Measurements from ENCODE around the gene TAF6L.
A peak's percentile ranks its signal among the peaks of the same experiment; 100 is the strongest.
"Not testable (repeated sequence)": the region's sequence is repeated elsewhere in the genome, so short reads cannot be mapped to it uniquely, and the experiment has no call there.

The TAF6L gene

GRCh38 chr11:62747475-62748160 is 23.6 kb upstream of the TAF6L start:
- H3K9me3 ChIP-seq (ENCODE audit: insufficient read depth, low read depth, low read length): no peaks in the 10 kb centered on the region
- H3K27me3 ChIP-seq (ENCODE audit: insufficient read depth, low read length): no peaks in the 10 kb centered on the region
- DNase-seq: no peak
- H3K9ac ChIP-seq (ENCODE audit: low read length): no peak overlapping the region
- no peak overlapping the region for H3K23ac ChIP-seq (ENCODE audit: low read length)
- peaks cover 0 to 2% of the 10 kb centered on the region in 2 experiments for H3K36me3 ChIP-seq (ENCODE audit: control insufficient read depth in 1 of 2, insufficient read depth in 2 of 2, low read length in 2 of 2)
- no peaks in the 10 kb centered on the region for H3K79me2 ChIP-seq (ENCODE audit: control insufficient read depth, insufficient read depth, low read length, poor library complexity)
- no peak overlapping the region for H3K18ac ChIP-seq (ENCODE audit: low read length)
- H2AFZ ChIP-seq (ENCODE audit: insufficient read depth, low read length, poor library complexity): no peak overlapping the region
- H3K4me3 ChIP-seq (ENCODE audit: low read depth, low read length): no peak overlapping the region
- no CpG with 5 or more reads among the region's 9 CpGs for WGBS (ENCODE audit: extremely low coverage, insufficient coverage, insufficient read length)
- no peak overlapping the region for H3K4ac ChIP-seq (ENCODE audit: low read depth, low read length)
- H4K8ac ChIP-seq (ENCODE audit: low read depth, low read length): no peak overlapping the region
- H2AK5ac ChIP-seq (ENCODE audit: low read length): no peak overlapping the region
- no peak overlapping the region for H2BK5ac ChIP-seq (ENCODE audit: low read depth, low read length, poor library complexity)
- no peak overlapping the region for H3K14ac ChIP-seq (ENCODE audit: low read length)
- H3K79me1 ChIP-seq (ENCODE audit: low read length): no peaks in the 10 kb centered on the region
- H3K4me2 ChIP-seq (ENCODE audit: low read length): no peak overlapping the region
- H4K91ac ChIP-seq (ENCODE audit: low read depth, low read length): no peak overlapping the region
- no peak overlapping the region for H4K12ac ChIP-seq (ENCODE audit: low read depth, low read length)
- H3K27ac ChIP-seq (ENCODE audit: low read depth, low read length): no peak overlapping the region
- H3K4me1 ChIP-seq (ENCODE audit: control insufficient read depth in 1 of 2, insufficient read depth in 2 of 2, low read length in 2 of 2): peaks cover 4% of the 10 kb centered on the region in 2 experiments
- H2BK12ac ChIP-seq (ENCODE audit: low read length): no peak overlapping the region
- H2BK120ac ChIP-seq (ENCODE audit: insufficient read depth, low read length, poor library complexity): no peak overlapping the region

GRCh38 chr11:62749931-62750330 is 21.3 kb upstream of the TAF6L start:
- not testable (repeated sequence) for H3K27me3 ChIP-seq (ENCODE audit: insufficient read depth, low read length); H3K4me3 ChIP-seq (ENCODE audit: low read depth, low read length); H3K9ac ChIP-seq (ENCODE audit: low read length); H3K4ac ChIP-seq (ENCODE audit: low read depth, low read length); H3K23ac ChIP-seq (ENCODE audit: low read length); H2BK120ac ChIP-seq (ENCODE audit: insufficient read depth, low read length, poor library complexity); H2AFZ ChIP-seq (ENCODE audit: insufficient read depth, low read length, poor library complexity); H3K18ac ChIP-seq (ENCODE audit: low read length); H3K14ac ChIP-seq (ENCODE audit: low read length); H4K91ac ChIP-seq (ENCODE audit: low read depth, low read length); H3K9me3 ChIP-seq (ENCODE audit: insufficient read depth, low read depth, low read length); H2AK5ac ChIP-seq (ENCODE audit: low read length); H4K12ac ChIP-seq (ENCODE audit: low read depth, low read length); H2BK5ac ChIP-seq (ENCODE audit: low read depth, low read length, poor library complexity); H3K4me2 ChIP-seq (ENCODE audit: low read length); H3K79me2 ChIP-seq (ENCODE audit: control insufficient read depth, insufficient read depth, low read length, poor library complexity); H3K27ac ChIP-seq (ENCODE audit: low read depth, low read length); H4K8ac ChIP-seq (ENCODE audit: low read depth, low read length); H3K36me3 ChIP-seq (ENCODE audit: control insufficient read depth in 1 of 2, insufficient read depth in 2 of 2, low read length in 2 of 2); H2BK12ac ChIP-seq (ENCODE audit: low read length)
- peaks cover 12 to 18% of the 10 kb centered on the region in 2 experiments for H3K4me1 ChIP-seq (ENCODE audit: control insufficient read depth in 1 of 2, insufficient read depth in 2 of 2, low read length in 2 of 2)
- H3K79me1 ChIP-seq (ENCODE audit: low read length): peaks cover 11% of the 10 kb centered on the region
- peak; percentile 71 to 79 for DNase-seq
- no CpG with 5 or more reads among the region's 5 CpGs for WGBS (ENCODE audit: extremely low coverage, insufficient coverage, insufficient read length)

DNA sequence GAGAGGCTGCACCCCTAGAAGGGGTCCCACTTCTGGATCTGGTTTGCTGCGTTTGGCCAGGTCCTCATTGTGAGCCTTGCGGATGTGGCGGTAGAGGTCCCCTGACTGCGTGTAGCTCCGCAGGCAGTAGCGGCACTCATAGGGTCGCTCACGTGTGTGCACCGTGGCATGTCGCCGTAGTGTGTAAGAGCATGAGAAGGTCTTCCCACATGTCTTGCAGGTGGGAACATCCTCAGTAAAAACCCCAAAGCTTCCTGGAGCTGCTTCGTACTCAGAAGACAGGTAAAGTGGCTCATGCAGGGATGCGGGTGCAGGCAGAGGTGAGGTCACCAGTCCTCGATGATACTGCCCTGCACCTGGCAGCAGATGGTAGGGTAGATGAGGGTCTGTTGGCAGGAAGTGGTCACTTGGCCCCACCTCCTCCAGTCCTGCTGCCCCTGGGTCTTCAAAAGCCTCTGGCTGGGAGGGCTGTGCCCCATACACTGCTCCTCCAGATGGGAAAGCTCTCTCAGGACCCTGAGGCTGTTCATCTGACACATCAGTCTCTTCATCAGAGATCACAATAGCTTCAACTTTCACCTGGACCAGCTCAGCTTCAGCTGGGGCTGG is 18.9 kb upstream of the TAF6L start:
- WGBS (ENCODE audit: extremely low coverage, insufficient coverage, insufficient read length): no CpG with 5 or more reads among the region's 14 CpGs
- H3K4me3 ChIP-seq (ENCODE audit: low read depth, low read length): no peak overlapping the region
- no peak overlapping the region for H4K12ac ChIP-seq (ENCODE audit: low read depth, low read length)
- DNase-seq: peak; percentile 89 to 90
- no peak overlapping the region for H2BK12ac ChIP-seq (ENCODE audit: low read length)
- H2AFZ ChIP-seq (ENCODE audit: insufficient read depth, low read length, poor library complexity): no peak overlapping the region
- no peak overlapping the region for H4K8ac ChIP-seq (ENCODE audit: low read depth, low read length)
- H3K36me3 ChIP-seq (ENCODE audit: control insufficient read depth in 1 of 2, insufficient read depth in 2 of 2, low read length in 2 of 2): peaks cover 0 to 2% of the 10 kb centered on the region in 2 experiments
- no peaks in the 10 kb centered on the region for H3K27me3 ChIP-seq (ENCODE audit: insufficient read depth, low read length)
- no peak overlapping the region for H3K4me2 ChIP-seq (ENCODE audit: low read length)
- H3K79me1 ChIP-seq (ENCODE audit: low read length): peaks cover 11% of the 10 kb centered on the region
- H3K27ac ChIP-seq (ENCODE audit: low read depth, low read length): no peak overlapping the region
- H3K4me1 ChIP-seq (ENCODE audit: control insufficient read depth in 1 of 2, insufficient read depth in 2 of 2, low read length in 2 of 2): peaks cover 12 to 18% of the 10 kb centered on the region in 2 experiments
- H4K91ac ChIP-seq (ENCODE audit: low read depth, low read length): peak overlapping the region; percentile 21
- no peak overlapping the region for H2BK120ac ChIP-seq (ENCODE audit: insufficient read depth, low read length, poor library complexity)
- no peak overlapping the region for H3K23ac ChIP-seq (ENCODE audit: low read length)
- H3K14ac ChIP-seq (ENCODE audit: low read length): no peak overlapping the region
- H2BK5ac ChIP-seq (ENCODE audit: low read depth, low read length, poor library complexity): no peak overlapping the region
- no peak overlapping the region for H3K4ac ChIP-seq (ENCODE audit: low read depth, low read length)
- H3K9me3 ChIP-seq (ENCODE audit: insufficient read depth, low read depth, low read length): no peaks in the 10 kb centered on the region
- no peak overlapping the region for H3K9ac ChIP-seq (ENCODE audit: low read length)
- no peak overlapping the region for H2AK5ac ChIP-seq (ENCODE audit: low read length)
- peaks cover 5% of the 10 kb centered on the region for H3K79me2 ChIP-seq (ENCODE audit: control insufficient read depth, insufficient read depth, low read length, poor library complexity)
- H3K18ac ChIP-seq (ENCODE audit: low read length): no peak overlapping the region

DNA sequence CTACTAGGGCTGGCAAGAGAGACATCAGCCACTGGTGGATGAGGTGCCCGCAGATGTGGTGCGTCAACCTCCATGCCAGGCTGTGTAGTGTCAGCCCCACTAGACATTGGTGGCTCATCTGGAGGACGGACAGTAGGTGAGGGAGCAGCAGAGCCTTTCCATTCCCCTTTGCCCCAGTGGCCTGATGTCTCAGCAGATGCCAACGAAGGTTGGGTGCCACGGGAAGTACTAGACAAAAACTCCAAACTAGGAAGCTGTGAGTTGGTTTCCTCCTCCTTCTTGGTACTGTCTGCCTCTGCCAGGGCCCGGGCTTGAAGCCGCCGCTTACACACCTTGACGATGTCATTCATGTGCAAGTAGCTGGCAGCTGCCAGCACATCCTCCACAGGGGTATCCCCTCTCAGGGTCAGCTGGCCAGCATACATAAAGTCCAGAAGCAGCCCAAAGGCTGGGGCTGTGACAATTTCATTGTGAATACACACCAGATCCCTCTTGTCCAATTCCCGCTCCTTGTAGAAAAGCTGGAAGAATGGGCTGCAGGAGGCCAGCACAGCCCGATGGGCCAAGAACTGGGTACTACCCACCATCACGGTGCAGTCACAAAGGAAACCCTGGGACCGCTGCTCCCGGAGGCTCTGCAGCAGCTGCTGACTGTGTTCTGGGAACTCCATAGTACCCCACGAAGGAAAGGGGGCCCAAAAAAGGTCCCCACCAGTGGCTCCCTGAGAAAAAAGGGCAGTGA is 18.0 kb upstream of the TAF6L start:
- Histone ChIP-seq H3K79me2 (ENCODE audit: control insufficient read depth, insufficient read depth, low read length, poor library complexity) (peaks cover 5% of the 10 kb centered on the region), H3K36me3 (ENCODE audit: control insufficient read depth in 1 of 2, insufficient read depth in 2 of 2, low read length in 2 of 2) (peaks cover 0 to 2% of the 10 kb centered on the region in 2 experiments), H4K12ac (ENCODE audit: low read depth, low read length) (peak overlapping the region; percentile 73), H3K23ac (ENCODE audit: low read length) (no peak overlapping the region), H2AFZ (ENCODE audit: insufficient read depth, low read length, poor library complexity) (peak overlapping the region; percentile 37), H3K9ac (ENCODE audit: low read length) (no peak overlapping the region), H3K9me3 (ENCODE audit: insufficient read depth, low read depth, low read length) (no peaks in the 10 kb centered on the region), H2BK5ac (ENCODE audit: low read depth, low read length, poor library complexity) (peak overlapping the region; percentile 24), H2BK120ac (ENCODE audit: insufficient read depth, low read length, poor library complexity) (peak overlapping the region; percentile 52), H2AK5ac (ENCODE audit: low read length) (peak overlapping the region; percentile 70), H3K79me1 (ENCODE audit: low read length) (peaks cover 11% of the 10 kb centered on the region), H3K18ac (ENCODE audit: low read length) (peak overlapping the region; percentile 44), H4K8ac (ENCODE audit: low read depth, low read length) (peak overlapping the region; percentile 86), H3K4me3 (ENCODE audit: low read depth, low read length) (no peak overlapping the region), H3K4ac (ENCODE audit: low read depth, low read length) (peak overlapping the region; percentile 73), H4K91ac (ENCODE audit: low read depth, low read length) (peak overlapping the region; percentile 79), H2BK12ac (ENCODE audit: low read length) (no peak overlapping the region), H3K27me3 (ENCODE audit: insufficient read depth, low read length) (no peaks in the 10 kb centered on the region), H3K14ac (ENCODE audit: low read length) (peak overlapping the region; percentile 65), H3K27ac (ENCODE audit: low read depth, low read length) (peak overlapping the region; percentile 12), H3K4me1 (ENCODE audit: control insufficient read depth in 1 of 2, insufficient read depth in 2 of 2, low read length in 2 of 2) (peaks cover 12 to 18% of the 10 kb centered on the region in 2 experiments), H3K4me2 (ENCODE audit: low read length) (peak overlapping the region; percentile 31)
- WGBS (ENCODE audit: extremely low coverage, insufficient coverage, insufficient read length): no CpG with 5 or more reads among the region's 15 CpGs
- DNase-seq: peak; percentile 38 to 61
